M059J (cell line): ENCODE data around the gene DKK3. TPM values are rescaled to one million over a fixed set of nuclear protein-coding genes. Genes with fewer than 3 reads are reported as not detected.
"Not testable (repeated sequence)": the region's sequence is repeated elsewhere in the genome, so short reads cannot be mapped to it uniquely, and the experiment has no call there.

Source experiments
- DNase-seq: peaks from one replicate; pipeline ENCODE4 v3.0.0-alpha.2; 2012; ENCODE audit warnings: low read depth
- total RNA-seq: library from RNA; depleted of rRNA; stranded (reverse); fragments of >200 nt; shearing (Covaris generic); gene quantifications from 2 replicates; pipeline ENCODE4 v1.2.3, GENCODE V29; 2014; rRNA removed

The DKK3 gene
- 967 and 1,045 TPM in 2 replicates for total RNA-seq

DNA sequence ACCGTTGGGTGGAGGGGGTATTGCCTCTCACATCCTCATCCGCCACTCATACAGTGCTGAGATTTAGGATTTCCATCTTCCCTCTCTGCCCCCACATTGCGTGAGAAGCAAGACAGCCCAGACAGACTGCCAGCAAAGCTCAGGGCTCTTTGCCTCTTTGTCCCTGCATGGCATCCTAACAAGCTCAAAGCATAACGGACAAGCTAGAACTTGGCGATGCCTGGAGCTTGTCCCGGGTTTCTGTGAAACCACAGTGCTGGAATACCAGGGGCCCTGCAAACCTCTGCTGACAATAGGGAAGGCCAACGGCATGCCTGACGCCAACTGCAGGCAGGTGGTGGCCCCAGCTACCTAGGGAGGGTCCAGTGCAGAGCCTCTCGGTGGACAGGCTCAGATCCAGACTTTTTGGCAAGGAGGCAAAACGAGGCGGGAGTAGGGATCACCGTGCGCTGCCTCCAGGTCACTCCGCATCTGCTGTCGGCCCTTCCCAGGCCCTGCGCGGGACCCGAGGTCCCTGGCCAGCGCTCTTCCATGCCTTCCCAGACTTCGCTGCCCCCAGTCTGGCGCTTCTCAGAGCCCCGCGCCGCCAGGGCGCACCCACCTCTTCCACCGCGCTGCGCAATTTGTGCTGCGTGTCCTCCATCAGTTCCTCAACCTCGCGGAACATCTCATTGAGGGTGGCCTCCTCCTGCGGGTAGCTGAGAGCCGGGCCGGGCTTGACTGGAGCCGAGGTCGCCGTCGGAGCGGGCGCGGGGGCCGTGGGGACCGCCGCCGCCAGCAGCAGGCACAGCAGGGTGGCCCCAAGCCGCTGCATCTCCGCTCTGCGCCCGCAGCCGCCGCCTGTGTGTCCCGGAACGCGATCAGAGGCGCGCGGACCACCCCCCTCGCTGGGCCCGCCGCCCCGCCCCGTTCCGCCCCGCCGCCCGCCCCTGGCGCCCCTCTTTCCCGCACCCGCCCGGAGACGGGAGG, at the start of gene DKK3:
DKK3 (minus strand) TSS at position 858 of the 969 bp plus-strand sequence; CDS start at position 814, 44 bp downstream.
- peak; percentile 74 for DNase-seq

DNA sequence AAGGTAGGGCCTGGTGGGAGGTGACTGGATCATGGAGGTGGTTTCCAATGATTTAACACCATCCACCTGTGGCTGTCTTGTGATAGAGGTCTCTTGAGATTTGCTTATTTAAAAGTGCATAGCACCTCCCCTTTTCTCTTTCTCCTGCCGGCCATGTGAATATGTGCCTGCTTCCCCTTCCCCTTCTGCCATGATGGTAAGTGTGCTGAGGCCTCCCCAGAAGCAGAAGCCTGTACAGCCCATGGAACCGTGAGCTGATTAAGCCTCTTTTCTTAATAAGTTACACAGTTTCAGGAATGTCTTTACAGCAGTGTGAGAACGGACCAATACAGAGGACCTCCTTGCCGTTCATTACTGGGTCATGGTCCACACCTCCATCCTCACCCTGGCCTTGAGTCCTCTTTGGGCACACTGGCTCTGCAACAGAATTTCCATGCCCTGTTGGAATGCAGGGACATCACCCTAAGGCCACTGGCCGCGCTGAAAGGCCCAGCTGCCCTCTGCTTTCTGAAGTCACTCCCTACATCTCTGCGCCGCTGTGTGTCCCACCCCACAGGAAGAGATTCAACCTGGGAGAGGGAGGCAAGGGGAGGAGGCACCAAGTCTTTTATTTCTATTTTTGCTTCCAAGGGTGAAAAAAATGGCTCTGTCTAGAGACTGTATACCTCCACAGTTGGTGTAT, 49.0 kb upstream of the DKK3 start:
- no peak for DNase-seq

DNA sequence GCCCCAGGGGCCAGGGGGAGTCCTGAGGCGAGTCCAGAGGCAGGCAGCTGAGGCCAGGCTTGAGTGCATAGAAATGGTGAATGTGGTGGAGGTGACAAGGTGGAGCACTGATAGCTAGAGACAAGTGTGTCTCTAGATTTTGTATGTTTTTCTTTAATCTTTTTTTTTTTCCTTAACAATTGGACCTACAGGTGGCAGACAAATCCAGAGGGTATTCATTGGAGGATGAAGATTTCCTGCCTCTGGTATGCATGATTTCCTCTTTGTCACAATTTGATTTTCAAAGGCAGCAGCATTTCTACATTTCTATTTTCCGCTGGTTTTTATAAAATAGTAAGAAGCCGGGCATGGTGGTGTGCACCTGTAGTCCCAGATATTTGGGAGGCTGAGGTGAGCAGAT, 47.7 kb upstream of the DKK3 start:
- DNase-seq = peak; percentile 50

DNA sequence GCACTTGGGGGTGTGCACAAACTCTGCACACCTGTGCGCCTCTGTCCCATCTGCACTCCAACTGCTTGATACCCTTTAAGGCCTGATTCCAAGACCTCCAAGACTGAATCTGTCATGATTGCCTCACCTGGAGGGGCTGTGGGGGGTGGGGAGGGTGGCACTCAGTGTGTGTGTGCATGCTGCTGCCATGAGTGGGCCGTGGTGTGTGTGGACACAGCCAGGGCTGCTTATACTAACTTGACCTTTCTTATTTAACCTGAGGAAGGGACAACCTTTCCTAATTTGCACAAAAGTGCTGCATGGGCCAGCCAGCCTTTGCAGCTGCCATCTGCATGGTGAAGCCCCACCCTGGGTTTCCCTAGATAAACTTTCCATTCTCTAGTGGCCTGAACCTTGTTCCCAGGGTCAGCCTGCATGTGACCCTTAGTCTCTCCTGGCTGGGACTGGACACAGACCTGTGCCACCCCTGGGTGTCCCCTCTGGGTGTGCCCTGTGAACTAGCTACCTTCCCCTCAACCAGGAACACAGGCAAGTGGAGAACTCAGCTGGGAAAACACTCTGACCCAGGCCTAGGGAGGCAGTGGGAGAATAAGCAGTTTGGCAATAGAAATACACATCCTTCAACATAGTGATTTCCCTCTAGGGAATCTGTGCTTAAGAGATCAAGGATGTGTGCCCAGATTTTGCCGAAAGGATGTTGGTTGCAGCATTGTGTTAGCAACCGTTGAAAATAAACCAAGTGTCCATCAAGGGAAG, 45.4 kb upstream of the DKK3 start:
- peak; percentile 74 for DNase-seq

DNA sequence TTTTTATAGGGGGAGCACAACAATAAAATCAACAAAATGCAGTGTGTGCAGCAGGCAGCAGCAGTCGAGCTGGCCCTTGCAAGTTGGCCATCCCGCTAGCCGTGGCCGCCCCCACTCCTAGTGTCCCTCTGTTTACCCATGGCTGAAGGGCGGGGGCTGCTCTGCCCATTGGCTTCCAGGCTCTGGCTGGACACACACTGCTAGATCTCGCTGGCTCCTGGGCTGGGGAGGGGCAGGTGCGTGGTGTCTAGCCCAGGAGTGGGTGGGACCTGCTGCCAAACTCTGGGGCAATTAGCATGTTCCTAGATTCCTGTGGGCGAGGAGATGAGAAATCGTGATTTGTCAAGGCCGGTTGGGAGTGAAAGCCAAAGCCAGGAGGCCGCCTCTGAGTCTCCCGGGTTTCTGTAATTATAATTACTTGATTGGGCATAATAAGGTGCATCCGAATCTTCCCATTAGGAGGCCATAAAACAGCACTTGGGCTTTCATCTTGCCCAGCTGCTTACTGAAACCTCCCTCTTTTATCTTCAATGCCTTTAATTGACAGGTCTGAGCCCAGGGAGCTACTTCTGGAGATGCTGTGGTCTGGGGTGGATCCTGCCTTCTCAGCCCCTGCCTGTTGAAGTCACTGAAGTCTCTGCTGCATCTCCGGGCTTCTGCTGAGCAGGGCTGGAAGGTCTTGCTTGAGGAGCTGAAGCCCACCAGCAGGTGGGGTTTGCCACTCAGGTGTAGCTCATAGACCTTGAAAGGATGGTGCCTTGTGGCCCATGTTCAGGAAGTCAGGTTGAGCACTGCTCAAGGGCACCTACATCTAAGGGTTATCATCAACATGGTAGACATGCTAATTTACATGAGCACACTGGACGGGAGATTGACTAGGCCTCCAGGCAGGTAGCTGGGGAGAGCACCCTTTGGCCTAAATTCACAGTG, 44.5 kb upstream of the DKK3 start:
- peak; percentile 43 for DNase-seq

DNA sequence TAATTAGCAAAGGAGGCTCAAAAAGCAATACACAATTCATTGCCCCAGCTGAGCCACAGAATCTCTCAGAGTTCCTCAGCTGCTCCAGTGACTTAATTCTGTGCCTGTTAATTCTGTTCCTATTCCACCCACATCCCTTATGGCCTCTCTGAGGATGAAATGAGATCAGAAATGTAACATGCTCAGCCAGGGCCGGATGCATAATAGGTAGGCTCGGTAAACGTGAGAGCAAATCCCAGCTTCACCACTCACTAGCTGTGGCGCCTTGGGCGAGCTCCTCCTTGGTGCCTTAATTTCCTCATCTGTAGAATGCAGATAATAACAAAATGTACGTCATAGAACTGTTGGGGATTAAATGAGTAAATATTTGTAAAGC, 42.8 kb upstream of the DKK3 start:
- no peak for DNase-seq

DNA sequence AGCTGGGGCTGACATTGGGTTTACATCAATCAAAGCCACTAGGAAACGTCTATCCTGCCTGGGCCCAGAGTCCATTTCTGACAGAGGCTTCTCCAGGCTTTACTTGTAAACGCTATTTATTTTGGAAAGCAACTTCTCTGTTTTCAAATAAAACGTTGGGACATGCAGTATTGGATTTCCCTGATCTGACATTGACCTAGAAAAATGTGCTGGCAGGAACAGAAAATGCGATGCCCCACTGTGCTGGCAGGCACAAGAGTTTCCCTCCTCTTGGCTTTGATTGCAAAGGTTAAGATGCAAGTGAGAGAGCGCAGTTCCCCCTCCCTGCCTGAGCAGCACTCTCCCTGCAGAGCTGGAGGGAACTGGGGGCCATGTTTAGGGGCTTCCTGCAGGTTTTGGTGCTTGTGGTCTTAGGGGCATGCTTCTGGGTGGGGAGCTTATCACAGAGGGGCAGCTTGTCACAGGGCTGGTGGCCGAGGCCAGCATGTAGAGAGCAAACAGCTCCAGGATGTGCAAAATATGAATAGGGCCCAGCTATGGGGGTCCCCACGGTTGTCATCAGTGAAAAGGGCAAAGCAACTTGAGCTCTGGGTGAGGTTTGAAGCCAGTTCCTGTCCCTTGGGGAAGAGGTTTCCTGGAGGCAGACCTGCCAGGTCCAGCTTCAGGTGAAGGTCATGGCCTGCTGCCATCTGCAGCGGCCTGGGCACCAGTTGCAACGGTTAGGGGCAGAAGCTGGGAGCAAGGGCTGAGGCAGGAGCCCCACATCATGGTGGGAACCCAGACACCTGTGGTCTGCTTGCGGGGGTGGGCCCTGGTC, 42.3 kb upstream of the DKK3 start:
- no peak for DNase-seq

DNA sequence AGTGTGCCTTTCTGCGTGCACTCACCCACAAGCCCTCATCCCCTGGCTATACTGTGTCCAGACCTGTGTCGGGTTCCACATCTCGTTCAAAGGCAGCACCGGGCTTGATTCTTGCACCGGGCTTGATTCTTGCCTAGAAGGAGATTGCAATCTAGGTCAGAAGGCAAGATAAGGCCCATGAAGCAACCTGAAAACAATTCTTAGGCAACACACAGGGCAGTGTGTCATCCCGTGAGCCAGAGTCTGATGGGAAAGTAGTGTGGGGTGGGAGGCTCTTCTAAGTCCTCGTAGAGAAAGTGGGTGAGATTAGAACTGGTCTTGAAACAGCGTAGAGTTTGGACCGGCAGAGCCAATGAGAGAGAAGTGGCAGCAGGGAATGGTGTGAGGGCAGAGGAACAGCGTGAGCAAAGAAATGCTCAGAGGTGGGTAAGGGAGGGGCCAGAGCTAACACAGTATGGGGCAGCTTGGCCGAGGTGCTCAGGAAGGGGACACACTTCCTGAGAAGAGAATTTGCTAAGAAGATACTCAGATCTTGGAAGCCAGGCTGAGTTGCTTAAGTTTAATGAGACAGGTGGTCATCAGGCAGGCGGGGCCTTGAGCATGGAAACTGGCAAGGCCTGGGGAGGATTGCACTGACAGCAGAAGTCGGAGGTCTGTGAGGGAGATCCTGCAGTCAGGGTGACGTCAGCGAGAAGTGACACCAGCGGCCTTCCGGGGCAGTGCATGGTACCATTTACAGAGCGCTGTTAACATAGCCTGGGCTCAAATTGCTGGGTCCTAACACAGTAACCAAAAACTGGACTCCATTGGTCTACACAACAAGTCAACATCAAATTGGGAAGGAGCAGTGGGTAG, 40.7 kb upstream of the DKK3 start:
- no peak for DNase-seq

DNA sequence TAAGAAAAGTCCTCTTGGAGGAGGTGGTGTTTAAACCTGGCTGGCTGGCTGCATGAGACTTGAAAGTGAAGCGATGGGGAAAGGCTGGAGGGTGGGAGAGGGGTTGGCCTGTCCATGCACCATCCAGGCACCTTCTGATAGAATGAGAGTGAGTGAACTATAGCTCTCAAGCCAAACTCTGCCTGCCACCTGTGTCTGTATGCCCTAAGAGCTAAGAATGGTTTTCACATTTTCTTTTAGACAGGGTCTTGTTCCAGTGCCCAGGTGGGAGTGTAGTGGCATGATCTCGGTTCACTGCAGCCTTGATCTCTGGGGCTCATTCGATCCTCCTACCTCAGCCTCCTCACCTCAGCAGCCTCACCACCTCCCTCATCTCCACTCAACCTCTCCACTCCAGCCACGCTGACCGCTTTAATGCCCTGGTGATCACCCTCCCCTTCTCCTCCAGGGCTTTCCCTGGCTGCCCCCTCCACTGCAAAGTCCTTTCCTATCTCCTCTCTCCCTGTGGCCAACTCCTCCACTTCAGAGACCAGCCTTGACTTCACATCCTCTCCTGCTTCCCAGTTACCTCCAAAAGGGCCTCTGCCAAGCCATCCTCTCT, 38.3 kb upstream of the DKK3 start:
- no peak for DNase-seq

DNA sequence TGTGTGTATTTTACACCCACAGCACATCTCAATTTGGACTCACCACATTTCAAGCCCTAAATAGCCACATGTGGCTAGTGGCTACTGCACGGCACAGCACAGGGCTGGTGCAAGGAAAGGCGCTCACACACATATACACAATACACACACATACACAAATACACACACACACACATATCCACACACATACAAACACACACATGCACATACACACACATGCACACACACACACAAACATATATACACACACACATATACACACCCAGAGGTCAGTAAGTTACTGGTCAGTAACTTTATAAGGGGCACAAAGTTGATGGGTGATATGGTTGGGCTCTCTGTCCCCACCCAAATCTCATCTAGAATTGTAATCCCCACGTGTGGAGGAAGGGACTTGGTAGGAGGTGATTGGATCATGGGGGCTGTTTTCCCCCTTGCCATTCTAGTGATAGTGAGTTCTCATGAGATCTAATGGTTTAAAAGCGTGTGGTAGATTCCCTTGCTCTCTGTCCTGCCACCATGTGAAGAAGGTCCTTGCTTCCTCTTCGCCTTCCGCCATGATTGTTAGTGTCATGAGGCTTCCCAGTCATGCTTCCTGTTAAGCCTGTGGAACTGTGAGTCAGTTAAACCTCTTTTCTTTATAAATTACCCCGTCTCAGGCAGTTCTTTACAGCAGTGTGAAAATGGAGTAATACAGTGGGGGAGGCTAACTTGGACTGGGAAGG, 37.6 kb upstream of the DKK3 start:
- DNase-seq = no peak

DNA sequence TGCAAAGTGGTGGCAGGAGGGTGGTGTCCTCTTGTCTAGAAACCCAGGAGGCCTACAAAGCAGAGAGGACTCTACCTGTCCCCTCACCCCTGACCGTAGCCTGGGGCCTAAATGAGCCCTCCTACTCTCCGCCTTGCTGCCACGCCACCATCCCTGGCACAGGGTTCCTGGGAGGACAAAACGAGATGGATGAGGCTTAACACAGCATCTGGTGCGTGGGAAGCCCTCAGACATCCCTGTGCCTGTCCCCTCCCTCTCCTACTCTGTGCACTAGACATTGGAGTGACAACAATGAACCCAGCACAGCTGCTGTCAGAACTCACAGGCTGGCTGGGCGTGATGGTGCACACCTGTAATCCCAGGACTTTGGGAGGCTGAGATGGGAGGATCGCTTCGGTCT, 36.4 kb upstream of the DKK3 start:
- DNase-seq = no peak

DNA sequence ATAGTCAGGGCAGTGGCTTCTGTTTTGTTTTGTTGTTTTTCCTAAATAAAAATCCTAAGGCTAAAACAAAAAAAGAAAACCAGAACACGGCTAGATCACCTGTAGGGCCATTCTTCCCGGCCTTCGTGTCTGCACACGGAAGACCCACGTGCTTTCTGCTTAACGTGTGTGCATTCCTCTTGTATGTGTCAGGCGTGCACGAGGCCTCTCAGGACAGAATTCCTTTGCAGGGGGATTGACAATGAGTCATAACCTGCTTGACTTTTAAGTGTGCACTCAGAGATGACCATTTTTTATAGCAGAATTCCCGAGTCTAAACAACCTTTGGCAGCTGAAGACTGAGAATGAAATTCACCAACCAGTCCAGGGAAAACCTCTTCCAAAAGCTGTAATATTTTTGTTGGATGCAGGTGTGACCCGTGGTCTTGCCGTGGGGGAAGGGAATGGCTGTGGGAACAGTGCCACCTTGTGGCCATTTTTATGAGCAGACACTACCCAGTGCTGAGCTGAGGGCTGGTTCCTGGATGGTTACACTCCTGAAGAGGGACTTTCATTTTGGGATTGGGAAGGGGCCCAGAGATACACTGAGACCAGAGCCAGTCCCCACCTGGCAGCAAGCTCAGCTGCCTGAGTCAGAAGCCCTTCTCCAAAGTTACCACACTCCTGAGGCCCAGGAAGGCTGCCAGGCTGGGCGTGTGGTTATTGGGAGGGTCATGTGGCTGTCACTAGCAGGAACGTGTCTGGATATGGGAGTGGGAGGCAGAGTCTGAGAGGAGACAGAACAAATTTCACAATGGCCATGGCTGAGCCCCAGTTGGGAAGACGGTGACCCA, 35.7 kb upstream of the DKK3 start:
- peak; percentile 100 for DNase-seq

DNA sequence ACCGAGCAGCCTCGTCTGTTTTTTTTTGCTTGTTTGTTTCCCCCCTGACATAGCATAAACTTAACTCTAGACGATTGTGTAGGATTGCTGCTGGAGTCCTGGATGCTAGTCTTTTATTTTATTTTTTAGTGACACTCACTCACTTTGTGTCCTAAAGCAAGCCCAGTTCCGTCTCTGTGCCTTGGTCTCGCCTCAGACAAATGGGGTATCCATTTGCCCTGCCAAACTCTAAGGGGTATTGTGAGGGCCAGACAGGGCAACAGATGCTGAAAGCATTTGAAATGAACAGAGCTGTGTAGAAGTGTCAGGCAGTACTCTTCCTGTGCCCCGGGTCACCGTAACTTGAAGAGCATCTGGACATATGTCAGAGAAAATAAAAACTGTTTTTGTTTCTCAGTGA, 34.8 kb upstream of the DKK3 start:
- DNase-seq = no peak

DNA sequence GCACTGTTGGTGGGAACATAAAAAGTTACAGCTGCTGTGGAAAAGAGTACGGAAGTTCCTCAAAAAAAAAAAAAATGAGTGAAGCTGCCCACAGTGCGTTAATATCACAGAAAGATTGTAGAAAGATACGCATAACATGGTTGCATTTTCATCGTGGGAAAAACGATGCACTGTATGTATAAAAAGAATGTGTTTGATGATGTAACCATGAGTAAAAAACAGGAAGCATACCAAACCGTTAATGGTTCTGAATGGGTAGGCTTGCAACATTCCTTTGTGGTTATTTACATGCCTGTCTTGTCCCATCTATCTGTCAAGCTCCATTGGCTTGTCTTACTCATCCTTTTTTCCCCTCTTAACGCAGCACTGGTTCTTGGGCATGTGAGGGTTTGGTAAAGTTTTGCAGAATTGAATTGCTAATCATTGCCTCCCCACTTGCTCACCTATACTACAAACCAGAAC, 33.8 kb upstream of the DKK3 start:
- peak; percentile 98 for DNase-seq

DNA sequence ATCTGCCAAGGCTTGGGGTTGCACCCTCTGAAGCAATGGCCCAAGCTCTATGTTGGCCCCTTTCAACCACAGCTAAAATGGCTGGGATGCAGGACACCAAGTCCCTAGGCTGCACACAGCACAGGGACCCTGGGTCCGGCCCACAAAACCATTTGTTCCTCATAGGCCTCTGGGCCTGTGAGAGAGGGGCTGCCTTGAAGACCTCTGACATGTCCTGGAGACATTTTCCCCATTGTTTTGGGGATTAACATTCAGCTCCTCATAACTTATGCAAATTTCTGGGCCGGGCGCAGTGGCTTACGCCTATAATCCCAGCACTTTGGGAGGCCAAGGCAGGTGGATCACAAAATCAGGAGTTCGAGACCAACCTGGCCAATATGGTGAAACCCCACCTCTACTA, 32.3 kb upstream of the DKK3 start:
- DNase-seq = not testable (repeated sequence)

DNA sequence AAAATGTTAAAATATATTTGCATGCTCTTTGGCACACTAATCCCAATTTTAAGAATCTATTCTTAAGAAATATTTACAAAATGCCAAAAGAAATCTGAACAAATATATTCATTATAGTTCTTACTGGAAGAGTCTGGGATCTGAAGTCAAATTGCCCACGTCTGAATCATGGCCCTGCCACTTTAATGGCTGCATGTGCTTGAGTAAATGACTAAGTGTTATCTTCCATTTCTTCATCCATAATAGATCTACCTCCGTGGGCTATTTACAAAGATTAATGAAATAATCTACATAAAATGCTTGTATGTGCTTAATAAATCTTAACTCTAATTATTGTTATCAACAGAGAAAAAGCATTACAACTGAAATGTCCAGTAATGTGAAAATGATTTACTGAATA, 24.5 kb upstream of the DKK3 start:
- DNase-seq = no peak

DNA sequence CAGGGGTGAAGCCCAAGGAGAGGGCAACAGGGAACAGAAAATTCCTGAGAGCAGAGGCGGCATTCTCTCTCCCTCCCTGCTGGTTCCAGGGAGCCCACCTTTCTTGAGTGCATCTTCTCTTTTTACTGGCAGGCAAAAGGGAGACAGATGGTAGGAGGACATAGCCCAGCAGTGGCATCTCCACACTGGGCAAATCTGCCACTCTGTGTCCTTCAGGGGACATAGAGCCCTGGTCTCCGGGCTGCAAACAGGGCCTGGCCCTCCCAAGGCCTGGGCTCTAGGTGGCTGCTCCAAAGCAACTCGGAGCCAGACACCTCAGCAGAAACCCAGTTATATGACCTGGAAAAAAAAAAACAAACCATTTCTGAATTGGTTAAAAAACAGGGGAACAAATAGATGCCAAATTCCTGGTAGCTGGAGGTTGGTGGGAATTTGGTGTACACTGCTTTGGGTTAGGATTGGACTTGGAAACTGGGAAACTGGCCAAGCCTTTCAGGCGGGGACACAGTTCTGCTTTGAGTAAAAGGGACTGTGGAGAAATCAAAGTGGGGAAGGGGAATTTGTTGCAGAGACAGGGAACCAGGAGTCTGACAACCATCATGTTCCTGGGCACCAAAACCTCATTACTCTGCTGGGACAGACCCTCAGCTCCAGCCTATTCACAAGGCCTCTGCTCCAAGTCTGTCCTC, 23.6 kb upstream of the DKK3 start:
- DNase-seq = no peak
